AG09309 (cell line): Measurements from ENCODE around the gene HCN1.

Experiments
- DNase-seq: peaks from one replicate; pipeline ENCODE4 v3.0.0-alpha.2; 2010; ENCODE audit warnings: low read depth
- H3K4me3 ChIP-seq: 2 replicates; pipeline ENCODE4 v1.5.1; 2011; ENCODE audit warnings: mild to moderate bottlenecking, low read depth, low read length, moderate library complexity; ENCODE audit not compliant: control insufficient read depth
- TF ChIP-seq, protein P1 (sequence below): IDR thresholded peaks from 2 replicates; pipeline ENCODE4 v1.5.1; 2011; ENCODE audit warnings: mild to moderate bottlenecking, low read depth, low read length, inconsistent platforms; ENCODE audit not compliant: insufficient read depth, control insufficient read depth; ENCODE audit errors: missing control alignments

HCN1 gene

DNA sequence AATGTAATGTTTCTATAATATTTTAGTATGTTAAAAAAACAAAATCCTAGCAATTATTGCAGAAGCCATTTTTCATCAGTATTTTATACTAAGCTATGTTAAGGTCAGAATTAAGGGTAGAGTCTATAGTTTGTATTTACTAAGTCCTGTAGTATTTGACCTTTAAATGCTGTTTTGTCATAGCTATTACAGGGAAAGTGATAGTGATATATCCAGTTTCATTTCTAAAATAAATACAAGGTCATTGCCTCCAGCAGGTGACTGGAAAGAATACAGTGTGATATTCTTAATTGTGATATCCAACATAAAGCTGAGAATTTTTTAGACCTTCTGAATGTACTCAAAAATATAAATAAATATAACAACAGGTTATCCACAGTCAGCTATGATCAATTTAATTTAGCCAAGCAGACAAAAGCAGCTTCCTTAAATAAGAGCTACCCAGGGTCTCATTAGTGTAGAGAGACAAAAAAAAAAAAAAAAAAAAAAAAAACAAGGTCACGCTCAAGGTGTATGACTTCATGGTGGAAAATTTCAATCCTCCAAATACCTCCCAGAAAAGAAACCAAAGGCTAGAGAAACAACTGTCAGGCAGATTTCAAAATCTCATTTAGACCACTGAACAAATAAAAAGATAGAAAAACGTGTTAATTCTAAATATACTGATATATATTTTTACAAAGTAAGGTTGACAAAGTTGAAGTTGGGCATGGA is 278.7 kb downstream of the HCN1 start:
- TF ChIP-seq, protein P1, sequence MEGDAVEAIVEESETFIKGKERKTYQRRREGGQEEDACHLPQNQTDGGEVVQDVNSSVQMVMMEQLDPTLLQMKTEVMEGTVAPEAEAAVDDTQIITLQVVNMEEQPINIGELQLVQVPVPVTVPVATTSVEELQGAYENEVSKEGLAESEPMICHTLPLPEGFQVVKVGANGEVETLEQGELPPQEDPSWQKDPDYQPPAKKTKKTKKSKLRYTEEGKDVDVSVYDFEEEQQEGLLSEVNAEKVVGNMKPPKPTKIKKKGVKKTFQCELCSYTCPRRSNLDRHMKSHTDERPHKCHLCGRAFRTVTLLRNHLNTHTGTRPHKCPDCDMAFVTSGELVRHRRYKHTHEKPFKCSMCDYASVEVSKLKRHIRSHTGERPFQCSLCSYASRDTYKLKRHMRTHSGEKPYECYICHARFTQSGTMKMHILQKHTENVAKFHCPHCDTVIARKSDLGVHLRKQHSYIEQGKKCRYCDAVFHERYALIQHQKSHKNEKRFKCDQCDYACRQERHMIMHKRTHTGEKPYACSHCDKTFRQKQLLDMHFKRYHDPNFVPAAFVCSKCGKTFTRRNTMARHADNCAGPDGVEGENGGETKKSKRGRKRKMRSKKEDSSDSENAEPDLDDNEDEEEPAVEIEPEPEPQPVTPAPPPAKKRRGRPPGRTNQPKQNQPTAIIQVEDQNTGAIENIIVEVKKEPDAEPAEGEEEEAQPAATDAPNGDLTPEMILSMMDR: no peak
- no peak for DNase-seq
- H3K4me3 ChIP-seq: no peak overlapping the region

GRCh38 chr5:45414620-45415573 is 281.3 kb downstream of the HCN1 start:
- DNase-seq: no peak
- TF ChIP-seq, protein P1: no peak
- H3K4me3 ChIP-seq: no peak overlapping the region

DNA sequence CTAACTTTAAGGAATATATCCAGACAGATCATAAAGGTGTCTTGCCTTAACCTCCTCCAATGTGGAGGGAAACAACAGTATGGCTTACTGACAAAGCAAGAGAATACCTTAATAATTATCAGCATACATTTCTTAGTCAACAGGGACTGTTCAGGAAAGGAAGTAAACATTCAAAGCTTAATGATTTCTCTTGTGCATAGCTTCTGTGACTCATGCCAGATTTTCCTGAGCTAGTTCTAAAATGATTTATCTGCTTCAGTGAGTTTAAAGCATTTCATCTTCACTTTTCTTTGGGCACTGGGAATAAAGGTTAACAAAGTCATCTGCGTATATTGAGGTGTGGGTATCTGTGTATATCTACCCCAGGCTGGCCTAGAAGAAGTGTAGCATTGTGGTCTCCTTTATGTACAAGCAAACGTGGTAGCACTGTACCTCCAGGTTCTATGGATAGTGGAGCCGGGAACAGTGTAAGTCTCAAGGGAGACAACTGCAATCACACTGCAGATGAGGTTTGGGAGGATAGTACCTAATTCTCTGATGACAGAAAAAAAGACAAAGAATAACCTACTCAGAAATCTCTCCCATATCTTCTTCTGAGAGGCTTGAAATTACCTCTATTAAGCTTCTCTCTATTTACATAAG is 284.1 kb downstream of the HCN1 start:
- TF ChIP-seq, protein P1: no peak
- no peak for DNase-seq
- no peak overlapping the region for H3K4me3 ChIP-seq

DNA sequence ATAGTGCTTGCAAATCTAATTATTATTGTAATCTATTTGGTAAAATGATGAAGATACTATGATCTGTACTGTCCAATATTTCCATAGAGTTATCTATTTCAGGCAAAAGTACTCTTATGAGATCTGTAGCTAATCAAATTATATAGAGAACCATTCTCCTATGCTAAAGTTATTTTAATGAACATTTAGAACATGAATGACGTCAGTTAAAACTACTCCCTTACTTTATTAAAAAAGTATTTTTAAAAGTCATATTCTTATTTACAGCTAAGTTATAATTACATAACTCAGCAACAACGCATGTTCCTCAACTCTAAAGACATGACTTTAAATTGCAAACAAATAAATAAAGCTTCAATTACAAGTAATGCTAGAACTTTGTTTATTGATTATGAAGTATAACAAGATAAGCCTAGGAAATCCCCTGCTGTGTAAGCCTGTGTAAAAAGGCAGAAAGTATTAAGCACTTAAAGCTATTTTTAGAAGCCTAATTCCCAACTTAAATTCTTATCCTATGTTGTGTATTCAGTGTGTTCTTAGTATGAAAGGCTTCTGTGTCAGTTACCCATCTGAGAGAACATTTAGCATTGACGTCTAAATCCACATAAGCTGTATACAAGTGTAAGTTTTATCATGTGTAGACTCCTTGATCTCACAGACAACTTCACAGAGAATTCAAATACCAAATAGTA is 285.7 kb downstream of the HCN1 start:
- DNase-seq: no peak
- H3K4me3 ChIP-seq: no peak overlapping the region
- TF ChIP-seq, protein P1: no peak

- no peak for DNase-seq
- no peak overlapping the region for H3K4me3 ChIP-seq
- TF ChIP-seq, protein P1: no peak
Observed at GRCh38 chr5:45408067-45408466, 288.1 kb downstream of the HCN1 start.
